GM12801 (cell line): ENCODE data around the gene RFX4.

ENCODE experiments used
- CTCF ChIP-seq: IDR thresholded peaks from one replicate; pipeline ENCODE4 v1.5.1; 2011; ENCODE audit warnings: control low read depth; ENCODE audit not compliant: insufficient read length; ENCODE audit errors: extremely low read depth

Gene RFX4

GRCh38 chr12:106644335-106645073, 61.7 kb downstream of the RFX4 start:
- TF ChIP-seq CTCF: no peak

- no peak for TF ChIP-seq CTCF
Observed at GRCh38 chr12:106645074-106645421, 62.2 kb downstream of the RFX4 start.

GRCh38 chr12:106645465-106646330, 62.9 kb downstream of the RFX4 start:
- no peak for TF ChIP-seq CTCF

- no peak for TF ChIP-seq CTCF
Observed at GRCh38 chr12:106646472-106646871, 63.7 kb downstream of the RFX4 start.

GRCh38 chr12:106647793-106648514, 65.2 kb downstream of the RFX4 start:
- no peak for TF ChIP-seq CTCF

- no peak for TF ChIP-seq CTCF
Observed at GRCh38 chr12:106648736-106649135, 65.9 kb downstream of the RFX4 start.

GRCh38 chr12:106651552-106651951, 68.7 kb downstream of the RFX4 start:
- no peak for TF ChIP-seq CTCF
